Stimulated activated CD4-positive, alpha-beta T cell treated with anti-CD3 and anti-CD28 coated beads, Interleukin-15, amount 100 ng/mL, for 24 hours (primary cell): ENCODE measurements around the gene DDTL.
"Not testable (repeated sequence)": the region's sequence is repeated elsewhere in the genome, so short reads cannot be mapped to it uniquely, and the experiment has no call there.

Experiments used
- DNase-seq: peaks from one replicate; pipeline ENCODE4 v3.0.0-alpha.2; 2020

The DDTL gene

GRCh38 chr22:23966568-23966967 is at the start of gene DDTL:
Gene DDTL (plus strand): TSS chr22:23966888. CDS start chr22:23966915, 27 bp downstream.
- DNase-seq, result not testable (repeated sequence)

- DNase-seq, result not testable (repeated sequence)
Measured at GRCh38 chr22:23920267-23920611, 46.4 kb upstream of the DDTL start.

- DNase-seq, result not testable (repeated sequence)
Measured at GRCh38 chr22:23921586-23922201, 45.0 kb upstream of the DDTL start.

DNA sequence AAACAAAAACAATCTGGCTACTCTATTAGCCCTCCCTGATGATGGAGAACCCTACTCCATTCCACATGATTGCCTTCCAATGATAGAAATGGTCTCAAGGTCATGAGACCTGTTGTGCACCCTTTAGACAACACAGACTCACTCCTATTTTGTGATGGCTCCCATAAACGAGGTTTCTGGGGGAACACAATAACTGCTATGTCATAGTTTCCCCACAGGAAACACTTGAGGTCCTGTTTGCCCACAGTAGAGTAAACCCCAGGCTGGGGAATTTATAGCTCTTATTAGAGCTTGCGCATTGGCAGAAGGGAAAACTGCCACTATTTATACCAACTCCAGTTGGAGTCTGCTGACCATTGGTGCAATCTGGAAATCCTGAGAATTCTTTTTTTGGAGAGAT is 43.8 kb upstream of the DDTL start:
- DNase-seq, result no peak

DNA sequence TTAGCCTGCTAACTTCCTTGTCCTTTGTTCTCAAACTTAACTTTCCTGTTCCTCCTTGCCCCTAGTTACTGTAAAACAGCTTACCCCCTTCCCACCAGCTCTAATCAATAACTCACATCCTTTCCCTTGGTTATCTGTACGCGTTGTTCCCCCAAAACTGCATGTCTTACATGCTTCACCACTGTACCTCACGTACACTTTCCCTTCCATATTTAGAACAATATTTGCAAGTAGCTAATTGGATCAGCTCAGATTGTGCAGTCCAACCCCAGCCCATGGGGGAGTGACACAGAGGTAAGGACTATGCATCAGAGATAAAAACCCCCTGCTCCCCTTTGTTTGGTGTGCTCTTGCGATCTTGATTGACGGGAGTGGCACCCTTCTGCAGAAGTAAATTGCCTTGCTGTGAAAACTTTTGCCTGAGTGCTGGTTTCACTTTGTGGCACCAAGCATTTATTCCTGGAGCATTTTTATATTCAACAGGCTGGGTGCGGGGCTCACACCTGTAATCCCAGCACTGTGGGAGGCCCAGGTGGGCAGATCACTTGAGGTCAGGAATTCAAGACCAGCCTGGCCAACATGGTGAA is 41.6 kb upstream of the DDTL start:
- DNase-seq, result no peak

GRCh38 chr22:23926561-23926960 is 40.1 kb upstream of the DDTL start:
- DNase-seq, result no peak

DNA sequence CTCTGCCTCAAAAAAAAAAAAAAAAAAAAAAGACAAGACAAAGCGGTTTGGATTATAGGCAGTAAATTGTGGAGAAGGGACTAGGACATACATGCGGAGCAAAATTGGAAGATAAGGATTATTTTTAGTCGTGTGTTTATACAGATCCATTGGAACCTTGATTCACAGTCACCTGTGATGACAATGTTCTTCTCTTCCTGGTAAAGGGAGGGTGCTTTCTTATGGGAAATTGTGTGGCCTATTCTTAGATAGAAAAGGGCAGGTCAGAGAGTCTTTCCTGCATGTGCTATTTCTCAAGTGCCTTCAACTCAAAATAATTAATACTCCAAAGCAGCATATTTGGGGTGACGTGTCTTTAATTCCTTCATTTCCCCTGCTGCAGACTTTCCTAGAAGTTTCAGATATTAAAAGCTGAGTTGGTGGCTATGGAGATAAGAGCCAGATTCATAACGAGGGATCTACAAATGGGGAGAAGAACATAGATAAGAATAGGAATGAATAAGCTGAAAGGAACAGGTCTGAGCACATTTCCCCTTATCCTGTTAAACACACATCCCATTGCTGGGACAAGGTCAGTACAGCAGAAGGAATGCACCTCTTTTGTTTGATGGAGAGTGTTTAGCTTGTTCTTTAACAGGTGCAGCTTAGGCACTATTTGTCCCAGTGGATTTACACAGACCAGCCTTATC is 28.2 kb upstream of the DDTL start:
- DNase-seq, result no peak

- DNase-seq, result no peak
Measured at GRCh38 chr22:23939017-23939357, 27.7 kb upstream of the DDTL start.

DNA sequence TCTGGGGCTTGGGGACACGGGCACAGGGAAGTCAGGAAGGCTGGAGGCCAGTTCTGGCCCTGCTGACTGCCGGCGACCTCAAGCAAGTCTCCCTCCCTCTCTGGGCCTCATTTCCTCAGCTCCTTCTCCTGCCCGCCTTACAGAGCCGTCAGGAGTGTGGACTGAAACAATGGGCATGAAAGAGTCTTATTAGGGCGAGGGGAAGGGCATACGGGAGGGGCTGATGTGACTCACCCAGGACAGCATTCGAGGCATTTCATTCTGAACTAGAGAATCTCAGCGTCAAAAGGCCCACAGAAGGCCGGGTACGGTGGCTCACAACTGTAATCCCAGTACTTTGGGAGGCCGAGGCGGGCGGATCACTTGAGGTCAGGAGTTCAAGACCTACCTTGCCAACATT is 26.5 kb upstream of the DDTL start:
- DNase-seq, result not testable (repeated sequence)

- DNase-seq, result not testable (repeated sequence)
Measured at GRCh38 chr22:23947391-23947790, 19.3 kb upstream of the DDTL start.

DNA sequence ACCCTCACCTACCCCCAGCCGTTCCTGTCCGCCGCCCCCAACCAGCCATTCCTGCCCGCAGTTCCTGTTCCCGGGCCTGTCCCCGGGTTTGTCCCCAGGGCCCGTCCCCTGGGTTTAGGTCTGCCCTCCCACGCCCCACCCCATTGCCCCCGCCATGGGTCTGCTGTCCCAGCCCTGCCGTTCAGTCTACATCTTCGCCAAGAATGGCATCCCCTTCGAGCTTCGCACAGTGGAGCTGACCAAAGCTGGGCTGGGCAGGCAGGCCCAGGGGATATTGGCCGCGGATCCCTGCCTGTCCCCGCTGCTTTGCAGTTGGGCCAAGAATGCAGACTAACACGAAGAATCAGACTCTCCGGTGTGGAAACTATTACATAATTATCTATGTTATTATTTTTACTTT is 16.9 kb upstream of the DDTL start:
- DNase-seq, result not testable (repeated sequence)

DNA sequence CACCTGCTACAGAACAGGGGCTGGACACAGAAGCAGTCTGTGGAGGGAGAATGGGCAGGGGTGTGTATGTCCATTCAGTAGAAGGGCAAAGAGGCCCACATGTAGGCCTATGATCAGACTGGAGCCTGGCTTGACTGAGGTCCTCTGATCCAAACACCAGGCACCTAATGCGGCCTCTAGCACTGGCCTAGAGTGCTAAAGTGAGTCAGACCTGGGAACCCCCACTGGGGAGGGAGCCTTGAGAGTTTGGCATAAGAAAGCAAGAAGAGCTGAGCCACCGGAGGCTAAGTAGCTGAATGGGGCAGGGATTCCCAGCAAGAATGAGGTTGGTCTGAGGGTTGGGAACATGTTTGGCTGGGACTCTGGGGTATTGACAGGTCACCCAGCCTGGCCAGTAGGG is 15.3 kb upstream of the DDTL start:
- not testable (repeated sequence) for DNase-seq

DNA sequence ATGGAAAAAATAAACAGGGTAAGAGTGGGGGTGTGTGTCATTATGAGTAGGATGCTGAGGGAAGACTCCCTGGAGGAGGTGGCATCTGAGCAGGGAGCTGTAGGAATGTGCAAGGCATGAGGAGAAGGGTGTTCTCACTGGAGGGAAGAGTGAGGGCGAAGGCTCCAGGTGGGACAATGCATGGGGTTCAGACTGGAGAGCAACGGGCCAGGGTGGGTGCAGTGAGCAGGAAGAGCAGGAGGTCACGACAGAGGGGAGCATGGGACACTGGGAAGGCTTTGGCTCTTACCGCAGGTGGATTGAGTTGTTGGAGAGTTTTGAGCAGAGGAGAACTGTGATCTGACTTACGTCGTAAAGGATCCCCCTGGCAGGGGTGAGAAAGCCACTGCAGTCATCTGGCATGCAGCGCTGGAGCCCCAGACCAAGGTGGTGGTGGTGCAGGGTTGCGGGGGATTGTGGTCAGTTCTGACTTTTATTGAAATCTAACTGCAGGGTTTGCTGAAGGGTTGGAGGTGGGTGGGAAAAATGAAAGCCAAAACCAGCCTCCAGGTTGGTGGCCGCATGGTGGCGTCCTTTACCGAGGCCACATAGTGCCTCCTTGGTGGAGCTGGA is 13.8 kb upstream of the DDTL start:
- DNase-seq, result not testable (repeated sequence)

- DNase-seq, result not testable (repeated sequence)
Measured at GRCh38 chr22:23953485-23953884, 13.2 kb upstream of the DDTL start.

- DNase-seq, result not testable (repeated sequence)
Measured at GRCh38 chr22:23954193-23954990, 12.3 kb upstream of the DDTL start.

- DNase-seq, result not testable (repeated sequence)
Measured at GRCh38 chr22:23954991-23955305, 11.7 kb upstream of the DDTL start.

GRCh38 chr22:23955886-23956285 is 10.8 kb upstream of the DDTL start:
- not testable (repeated sequence) for DNase-seq

- DNase-seq, result peak; percentile 85
Measured at GRCh38 chr22:23956301-23956900, 10.3 kb upstream of the DDTL start.

DNA sequence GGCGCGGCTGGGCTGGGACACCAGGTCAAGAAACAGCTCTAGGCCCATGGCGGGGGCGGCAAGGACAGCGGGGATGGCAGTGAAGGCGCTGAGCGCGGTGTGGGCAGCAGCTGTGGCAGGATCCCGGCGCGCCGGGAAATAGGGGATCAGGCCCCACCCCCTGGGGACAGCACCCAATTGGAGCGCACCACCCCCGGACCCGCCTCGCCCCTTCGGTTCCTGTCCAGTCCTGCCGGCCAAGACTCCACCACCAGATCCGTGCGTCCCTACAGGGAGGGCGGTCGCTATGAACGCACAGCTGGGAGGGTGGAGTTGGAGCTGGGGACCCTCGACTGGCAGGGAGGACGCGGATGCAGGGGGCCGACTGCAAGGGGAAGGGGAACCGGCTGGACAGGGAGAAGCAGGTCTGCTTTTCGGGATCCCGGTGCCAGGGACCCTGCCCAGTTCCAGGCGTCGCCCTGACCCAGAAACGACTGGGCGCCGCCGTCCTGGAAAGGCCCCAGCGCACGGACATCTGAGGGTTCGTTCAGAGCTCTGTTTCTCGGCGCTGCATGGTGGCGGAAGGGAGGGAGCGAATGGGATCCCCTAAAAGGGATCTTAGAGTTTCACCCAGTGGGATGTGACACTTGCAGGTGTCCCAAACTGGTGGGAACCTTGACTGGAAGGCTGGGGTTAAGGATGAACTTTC is 5.5 kb upstream of the DDTL start, which contains the start of gene GSTT2B:
Gene GSTT2B (minus strand): TSS at position 112 of the 688 bp plus-strand sequence. CDS start 64 bp downstream, at position 48.
- not testable (repeated sequence) for DNase-seq

GRCh38 chr22:23966094-23966493 is 594 bp upstream of the DDTL start:
- DNase-seq, result not testable (repeated sequence)

DNA sequence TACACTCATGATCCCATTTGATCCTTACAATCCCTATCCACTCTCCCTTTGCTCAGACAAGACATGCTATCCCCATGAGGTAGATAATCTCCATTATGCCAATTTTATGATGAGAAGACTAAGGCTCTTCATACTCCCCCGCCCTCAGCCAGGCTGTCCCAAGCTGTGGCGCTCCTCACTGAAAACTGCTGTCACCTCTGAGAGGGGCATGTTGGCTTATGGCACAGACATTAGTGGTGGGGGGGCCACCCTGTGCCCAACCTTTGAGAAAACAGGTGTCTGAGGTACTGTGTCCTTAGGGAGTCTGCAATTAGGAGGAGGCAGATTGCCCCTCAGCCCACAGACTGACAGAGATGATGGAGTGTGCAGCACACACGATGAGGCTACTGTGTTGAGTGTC is 2.4 kb downstream of the DDTL start:
- no peak for DNase-seq

- DNase-seq, result no peak
Measured at GRCh38 chr22:23970201-23970641, 3.5 kb downstream of the DDTL start.
